ENCODE results near the gene CFAP54.
"Not testable (repeated sequence)": the region's sequence is repeated elsewhere in the genome, so short reads cannot be mapped to it uniquely, and the experiment has no call there.

CFAP54 gene, protein sequence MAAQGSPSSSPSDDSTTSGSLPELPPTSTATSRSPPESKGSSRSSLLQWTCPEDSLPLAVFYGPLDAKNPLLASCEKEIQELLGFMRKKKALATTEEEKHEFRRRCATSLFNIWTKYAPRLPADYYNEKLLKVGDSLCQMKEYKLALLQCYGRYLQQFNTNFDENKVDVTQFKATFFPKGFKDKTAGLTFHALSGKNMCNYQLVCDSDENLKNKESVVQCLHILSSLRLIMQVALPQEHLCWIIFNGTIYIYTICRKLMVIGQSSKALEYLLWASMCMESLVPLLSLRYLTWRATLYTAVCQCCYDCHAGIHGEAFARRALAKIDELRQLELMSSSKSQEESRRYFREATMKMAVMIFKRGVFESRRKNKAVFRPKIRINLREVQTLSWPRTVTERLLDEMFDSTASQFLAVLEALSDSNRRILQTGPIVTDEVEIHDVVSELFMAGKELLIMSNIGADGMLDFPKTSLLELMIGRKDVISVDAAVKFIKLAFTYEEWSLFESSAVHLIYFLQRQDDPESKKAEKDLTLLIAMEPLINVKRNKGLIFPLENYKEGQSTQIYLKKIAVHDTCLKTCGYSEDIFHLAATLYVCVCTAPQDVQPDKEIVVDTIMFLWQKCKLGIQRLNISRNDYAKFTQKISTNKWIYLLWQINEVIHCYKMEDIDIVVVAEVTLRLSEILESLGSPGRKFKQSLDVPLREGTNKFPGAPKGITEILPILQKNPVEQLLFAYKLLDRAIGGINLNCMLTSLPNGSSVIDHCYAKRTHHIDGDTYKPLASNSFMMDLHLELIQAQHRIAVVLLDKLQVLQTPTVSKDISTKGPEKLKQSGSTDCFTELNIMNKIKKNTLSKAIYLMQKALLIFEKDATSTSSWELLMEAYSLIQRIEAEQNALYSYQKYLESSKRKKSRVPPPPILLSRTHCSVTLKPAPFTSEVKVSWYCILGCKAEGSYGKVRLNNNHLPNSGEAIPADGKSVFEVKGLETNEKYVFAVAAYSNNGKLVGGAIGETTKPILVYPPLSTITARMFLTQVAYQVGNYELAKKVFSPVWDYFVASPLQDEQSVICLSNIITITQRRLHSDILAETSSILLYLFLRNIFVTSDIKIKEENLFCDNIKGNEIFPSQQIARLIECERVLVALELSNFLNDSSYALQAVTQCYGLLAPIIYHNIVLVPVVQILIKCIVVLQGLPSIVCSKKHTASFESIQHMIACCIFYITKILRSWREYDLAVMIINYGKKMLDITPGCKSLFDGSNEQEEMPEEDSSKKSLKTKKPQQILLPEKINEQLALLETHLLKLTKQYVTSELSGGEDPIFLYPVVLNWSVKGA (N-terminal part only)

DNA sequence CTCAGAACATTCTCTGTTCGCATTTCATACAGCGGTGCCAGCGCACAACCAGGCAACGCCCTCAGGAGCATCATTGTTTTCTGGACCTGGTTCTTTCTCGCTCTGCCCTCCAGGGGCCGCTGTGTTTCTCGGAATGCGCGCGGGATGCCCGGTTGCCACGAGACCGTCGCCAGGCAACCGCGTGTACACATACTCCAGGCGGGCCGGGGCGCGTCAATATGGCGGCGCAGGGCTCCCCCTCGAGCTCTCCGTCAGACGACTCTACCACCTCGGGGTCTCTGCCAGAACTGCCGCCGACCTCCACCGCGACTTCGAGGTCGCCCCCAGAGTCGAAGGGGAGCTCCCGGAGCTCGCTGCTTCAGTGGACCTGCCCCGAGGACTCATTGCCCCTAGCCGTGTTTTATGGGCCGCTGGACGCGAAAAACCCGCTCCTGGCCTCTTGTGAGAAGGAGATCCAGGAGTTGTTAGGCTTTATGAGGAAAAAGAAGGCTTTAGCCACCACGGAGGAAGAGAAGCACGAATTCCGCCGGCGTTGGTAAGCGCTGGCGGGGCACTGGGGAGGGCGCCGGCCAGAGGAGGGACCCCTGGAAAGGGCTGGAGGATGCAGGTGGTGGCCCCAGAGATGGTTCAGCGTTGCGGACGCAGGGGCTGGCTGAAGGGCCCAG is at the start of gene CFAP54:
CFAP54 (plus strand) TSS at position 186 of the 665 bp plus-strand sequence; CDS start at position 219, 33 bp downstream.
- peak; percentile 7 to 92 (median 84) for DNase-seq

DNA sequence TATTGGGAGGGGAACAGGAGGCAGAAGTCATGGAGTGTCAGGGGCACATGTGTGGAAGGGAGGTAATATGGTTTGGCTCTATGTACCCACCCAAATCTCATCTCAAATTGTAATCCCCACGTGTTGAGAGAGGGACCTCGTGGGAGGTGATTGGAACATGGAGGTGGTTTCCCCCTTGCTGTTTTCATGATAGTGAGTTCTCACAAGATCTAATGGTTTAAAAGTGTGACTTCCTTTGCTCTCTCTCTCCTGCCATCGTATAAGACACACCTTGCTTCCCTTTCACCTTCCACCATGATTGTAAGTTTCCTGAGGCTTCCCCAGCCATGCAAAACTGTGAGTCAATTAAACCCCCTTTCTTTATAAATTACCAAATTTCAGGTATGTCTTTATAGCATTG is 47.6 kb upstream of the CFAP54 start:
- DNase-seq = no peak

DNA sequence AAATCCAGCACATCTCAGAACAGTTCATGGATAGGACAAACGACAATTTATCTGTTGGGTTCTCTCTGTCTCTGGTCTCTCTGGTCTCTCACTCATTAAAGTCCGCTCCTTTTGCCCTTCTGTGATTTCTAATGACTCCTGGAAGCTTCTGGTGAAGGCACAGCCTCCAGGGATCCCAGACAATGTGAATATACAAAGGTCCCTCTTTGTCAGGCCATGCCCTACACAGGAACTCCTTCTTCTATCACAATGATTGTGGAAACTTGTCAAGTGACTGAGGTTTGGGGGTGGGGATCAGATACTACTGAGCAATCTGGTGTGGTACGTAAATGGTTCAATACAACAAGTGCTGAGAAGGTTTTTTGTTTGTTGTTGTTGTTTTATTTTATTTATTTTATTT is 46.5 kb upstream of the CFAP54 start:
- no peak for DNase-seq

DNA sequence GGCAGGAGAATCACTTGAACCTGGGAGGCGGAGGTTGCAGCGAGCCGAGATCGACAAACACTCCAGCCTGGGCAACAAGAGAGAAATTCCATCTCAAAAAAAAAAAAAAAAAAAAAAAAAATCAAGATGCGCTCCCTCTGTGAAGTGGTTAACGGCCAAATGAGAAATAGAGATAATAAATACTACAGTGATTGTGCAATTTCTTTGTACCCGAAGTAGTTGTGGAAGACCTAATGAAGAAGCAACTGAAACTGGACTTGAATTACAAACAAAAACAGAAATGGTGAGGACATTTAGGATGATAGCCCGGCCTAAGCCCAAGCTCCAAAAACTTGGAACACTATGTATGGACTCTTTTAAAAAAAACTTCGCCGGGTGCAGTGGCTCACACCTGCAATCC is 45.0 kb upstream of the CFAP54 start:
- no peak for DNase-seq

DNA sequence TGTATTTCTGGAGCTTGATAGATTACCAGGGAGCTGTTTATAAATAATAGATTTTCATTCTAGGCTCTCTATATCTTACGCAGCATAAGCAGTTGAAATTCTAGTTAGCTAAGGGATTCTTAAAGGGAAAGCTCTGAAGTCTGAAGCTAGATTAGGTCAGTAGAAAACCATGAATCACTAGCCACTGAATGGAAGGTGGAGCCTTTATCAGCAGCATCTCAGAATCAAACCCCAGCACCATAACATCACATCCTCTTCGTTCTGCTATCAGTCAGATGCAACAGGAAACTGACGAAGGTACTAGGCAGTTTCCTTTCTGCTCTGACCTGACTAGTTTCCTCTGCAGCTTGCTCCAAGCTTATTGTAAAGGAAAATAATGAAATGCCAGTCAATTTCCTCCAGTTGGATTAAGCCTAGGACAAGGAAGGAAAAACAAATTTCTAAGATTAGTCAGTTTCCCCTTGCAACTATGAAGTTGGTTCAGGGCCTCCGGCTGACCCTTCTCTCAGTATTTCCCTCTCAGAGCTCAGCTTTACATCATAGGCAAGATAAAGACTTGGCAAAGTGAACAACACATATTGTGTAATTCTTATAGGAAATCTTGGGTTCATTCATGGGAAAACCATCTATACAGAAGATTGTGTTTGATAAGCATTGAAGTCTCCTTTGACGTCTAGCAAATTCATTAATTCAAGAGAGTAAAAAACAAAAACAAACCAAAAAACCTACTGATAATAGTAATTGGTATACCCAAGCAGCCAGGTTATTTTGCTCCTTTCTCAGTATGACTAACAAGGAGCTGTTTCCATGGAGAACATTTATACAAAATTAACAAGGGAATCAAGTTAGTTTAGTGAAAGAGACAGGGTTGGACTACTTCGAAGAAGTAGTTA is 43.4 kb upstream of the CFAP54 start:
- no peak for DNase-seq

DNA sequence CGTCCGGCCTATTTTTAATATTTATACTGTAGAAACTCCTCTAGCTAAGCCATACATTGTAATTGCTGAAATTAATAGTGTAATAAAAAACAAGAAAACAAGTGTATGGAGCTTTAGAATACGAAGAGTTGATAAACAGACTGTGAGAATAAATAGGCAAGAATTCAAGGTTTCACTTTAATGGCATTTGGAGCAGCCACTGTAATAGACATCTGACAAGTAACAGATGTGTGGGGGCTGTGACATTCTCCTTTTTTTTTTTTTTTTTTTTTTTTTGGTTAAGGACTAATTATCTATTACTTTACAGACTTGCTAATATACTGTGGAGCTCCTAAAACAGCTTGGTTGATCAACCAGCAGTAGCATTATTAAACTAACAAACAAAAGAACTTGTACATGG is 42.1 kb upstream of the CFAP54 start:
- no peak for DNase-seq

DNA sequence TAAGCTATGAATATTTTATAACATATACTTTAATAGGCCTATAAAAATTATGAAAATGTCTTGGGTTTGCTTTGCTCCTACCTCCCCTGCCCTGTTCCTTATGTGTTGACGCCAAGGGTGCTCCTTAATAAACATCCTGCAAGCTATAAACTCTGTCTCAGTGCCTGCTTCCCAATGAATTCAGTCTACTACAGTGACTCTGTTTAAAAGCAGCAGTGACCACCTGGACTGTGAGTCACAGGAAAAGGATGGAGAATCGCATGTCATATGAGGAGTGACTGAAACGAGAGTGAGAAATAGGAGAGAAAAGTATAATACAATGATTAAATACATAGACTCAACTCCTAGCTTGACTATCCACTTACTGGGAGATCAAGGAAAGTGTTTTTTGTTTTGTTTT is 41.1 kb upstream of the CFAP54 start:
- DNase-seq = no peak

DNA sequence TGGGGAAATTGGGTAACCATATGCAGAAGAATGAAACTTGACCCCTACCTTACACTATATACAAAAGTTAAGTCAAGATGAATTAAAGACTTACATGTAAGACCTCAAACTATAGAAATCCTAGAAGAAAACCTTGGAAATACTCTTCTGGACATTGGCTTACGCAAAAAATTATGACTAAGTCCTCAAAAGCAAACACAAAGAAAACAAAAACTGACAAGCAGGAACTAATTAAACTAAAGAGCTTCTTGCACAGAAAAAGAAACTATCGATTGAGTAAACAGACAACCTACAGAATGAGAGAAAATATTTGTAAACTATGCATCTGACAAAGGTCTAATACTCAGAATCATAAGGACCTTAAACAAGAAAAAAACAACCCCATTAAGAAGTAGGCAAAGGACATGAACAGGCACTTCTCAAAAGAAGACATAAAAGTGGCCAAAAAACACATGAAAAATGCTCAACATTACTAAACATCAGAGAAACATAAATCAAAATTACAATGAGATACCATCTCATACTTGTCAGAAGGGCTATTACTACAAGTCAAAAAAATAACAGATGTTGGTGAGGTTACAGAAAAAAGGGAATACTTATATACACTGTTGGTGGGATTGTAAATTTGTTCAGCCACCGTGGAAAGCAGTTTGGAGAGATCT is 37.0 kb upstream of the CFAP54 start:
- DNase-seq = no peak

DNA sequence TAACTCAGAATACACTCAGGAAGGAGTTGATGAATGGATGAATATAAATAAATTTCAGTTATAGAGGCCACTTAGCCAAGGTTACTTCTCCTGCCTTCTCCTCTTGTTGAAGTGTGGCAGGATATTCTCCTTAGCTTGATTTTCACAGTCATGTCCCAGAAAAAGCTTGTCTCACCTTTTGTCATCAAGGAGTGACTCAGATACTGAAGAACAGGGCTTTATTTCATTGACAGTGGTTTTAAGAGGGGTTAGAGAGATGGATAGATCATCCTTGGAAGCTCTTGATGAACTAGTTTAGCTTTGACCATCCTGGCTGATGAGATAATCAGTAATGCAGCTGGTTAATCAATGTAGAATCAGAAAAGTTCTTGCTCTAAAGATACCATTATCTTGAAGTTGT is 35.0 kb upstream of the CFAP54 start:
- no peak for DNase-seq

DNA sequence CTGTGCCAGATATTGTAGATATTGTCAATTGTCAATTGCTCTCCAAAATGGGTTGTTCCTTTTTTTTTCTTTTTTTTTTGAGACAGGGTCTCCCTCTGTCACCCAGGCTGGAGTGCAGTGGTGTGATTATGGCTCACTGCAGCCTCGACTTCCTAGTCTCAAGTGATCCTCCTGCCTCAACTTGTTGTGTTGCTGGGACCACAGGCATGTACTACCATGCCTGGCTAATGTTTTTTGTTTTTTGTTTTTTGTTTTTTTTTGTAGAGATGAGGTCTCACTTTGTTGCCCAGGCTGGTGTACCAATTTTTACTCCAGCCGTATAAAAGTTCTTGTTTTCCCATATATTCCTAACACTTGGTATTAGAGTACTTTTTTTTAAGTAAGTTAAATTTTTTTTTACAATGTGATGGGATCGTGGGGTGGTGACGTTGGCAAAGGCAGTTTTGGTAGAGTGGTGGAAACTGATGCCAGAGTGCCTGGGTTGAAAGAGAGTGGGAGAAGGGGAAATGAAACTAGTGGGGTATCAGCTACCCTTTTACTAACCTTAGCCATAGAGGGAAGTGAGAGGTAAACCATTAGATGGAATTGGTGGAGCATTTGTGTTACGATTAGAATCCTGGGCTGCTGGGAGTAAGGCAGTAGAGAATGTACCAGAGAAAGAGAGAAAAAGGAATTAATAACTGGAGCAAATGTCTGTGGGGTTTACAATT is 33.0 kb upstream of the CFAP54 start:
- no peak for DNase-seq

DNA sequence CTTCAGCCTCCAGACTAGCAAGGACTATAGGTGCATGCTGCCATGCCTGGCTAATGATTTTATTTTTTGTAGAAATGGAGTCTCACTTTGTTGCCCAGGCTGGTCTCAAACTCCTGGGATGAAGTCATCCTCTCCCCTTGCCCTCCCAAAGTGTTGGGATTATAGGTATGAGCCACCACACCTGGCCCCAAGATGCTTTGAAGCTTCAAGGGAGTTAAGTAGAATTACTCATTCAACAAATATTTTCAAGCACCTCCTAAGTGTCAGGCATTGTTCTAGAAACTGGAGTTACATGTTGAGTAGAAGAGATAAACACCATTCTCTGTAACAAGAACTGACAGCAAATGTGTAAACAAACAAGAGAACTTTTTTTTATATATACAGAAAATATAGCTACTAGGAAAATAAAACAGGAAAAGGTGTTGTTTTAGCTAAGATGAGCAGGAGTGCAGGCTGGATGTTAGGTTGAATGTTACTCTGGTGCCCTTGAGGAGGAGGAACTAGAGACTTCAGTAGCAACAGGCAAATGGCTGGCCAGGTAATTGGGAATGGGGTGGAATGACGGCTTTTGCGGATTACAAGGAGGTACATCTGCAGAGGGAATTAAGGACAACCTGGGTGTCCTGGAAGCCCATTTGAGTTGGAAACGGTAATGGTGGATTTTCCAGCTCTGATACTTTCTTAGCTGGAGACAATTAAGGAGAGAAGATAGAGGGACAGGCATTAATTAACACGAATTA is 32.0 kb upstream of the CFAP54 start:
- DNase-seq = no peak

DNA sequence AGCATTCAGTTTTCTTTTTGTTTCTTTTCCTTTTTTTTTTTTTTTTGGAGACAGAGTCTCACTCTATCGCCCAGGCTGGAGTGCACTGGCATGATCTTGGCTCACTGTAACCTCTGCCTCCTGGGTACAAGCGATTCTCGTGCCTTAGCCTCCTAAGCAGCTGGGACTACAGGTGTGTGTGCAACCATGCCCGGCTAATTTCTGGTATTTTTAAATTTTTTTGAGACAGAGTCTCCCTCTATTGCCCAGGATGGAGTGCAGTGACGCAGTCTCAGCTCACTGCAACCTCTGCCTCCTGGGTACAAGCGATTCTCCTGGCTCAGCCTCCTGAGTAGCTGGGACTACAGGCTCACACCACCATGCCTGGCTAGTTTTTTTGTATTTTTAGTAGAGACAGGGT is 30.1 kb upstream of the CFAP54 start:
- DNase-seq = not testable (repeated sequence)

DNA sequence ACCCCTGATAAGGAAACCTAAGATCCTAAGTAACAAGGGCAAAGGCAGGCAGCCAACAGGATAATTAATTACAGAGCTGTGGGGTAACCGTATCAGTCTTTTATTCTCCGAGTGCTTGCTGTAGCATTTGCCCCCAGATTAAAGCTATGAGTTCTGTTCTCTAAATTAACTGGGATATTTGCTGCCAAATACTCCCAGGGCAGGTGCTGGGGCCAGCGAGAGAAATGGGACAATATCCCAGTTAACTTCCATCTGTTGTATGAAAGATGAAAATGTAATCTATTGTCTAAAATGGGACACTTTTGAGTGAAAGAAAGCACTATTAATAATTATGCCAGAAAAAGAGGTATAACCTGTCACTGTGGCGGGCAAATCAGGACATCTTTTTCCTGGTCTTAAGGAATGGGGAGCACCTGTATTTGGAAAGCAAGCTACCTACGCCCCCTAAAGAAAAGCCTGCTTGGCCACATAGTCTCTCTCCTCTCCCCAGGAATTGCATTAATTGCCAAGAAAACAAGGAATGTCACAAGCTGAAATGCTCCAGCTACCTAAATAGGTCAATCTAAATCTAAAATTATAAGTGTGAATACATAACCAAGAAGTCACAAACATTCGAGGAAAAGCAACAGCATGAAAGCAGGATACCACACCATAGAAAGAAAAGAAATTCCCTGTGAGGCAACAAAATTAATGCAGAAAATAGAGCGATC is 26.7 kb upstream of the CFAP54 start:
- DNase-seq = peak in 2 of 14 donors; percentile 0 to 94

DNA sequence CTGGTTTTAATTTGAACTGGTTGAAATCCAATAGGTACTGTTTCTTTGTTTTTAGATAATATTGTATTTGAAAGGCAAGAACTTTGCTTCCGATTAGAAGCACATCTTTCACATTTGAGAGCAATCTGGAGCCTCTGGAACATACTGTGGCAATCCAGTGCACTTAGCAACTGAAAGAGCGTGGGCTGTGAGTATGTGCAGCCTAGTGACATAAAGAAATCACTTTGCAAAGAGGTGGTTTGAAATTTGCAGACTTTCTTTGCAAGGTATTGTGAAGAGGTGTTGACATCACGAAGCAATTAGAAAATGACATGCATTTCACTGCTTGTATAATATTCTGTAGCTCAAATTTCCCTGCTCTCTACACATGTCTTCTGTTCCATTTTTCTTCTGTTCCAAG is 23.5 kb upstream of the CFAP54 start:
- no peak for DNase-seq

DNA sequence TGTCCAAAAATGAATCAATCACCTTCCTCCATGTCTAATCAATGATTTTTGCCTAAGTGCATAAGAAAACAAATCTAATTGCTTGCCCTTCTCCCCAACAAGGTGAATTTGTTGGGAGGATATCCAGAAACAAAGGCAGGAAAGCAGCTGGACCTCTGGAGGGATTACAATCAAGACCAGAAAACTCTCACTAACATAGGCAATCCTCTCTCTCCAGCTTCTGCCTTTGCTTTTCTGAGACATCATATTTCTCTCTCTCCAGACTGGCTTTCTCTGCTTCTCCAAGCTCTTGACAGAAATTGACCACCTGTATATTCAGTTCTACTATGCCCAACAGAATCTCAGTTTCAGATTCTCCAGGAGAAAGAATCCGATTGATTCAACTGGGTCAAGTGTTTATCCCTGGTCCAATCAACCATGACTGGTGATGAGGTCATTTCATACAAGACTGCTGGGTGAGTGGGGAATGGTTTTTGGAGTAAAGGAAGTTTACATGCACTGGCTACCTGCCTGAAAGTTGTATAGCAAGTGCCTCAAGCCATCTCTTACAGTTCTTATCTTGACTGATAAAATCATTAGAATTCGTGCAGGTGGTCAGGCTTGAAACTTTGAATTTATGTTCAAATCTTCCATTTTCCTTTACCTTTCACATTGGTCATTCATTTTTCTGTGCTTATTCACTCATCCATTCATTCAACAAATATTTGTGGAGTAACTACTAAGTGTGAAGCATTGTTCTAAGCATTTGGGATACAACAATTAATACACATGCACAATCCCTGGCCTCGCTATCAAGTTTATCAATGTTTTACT is 22.2 kb upstream of the CFAP54 start:
- no peak for DNase-seq

DNA sequence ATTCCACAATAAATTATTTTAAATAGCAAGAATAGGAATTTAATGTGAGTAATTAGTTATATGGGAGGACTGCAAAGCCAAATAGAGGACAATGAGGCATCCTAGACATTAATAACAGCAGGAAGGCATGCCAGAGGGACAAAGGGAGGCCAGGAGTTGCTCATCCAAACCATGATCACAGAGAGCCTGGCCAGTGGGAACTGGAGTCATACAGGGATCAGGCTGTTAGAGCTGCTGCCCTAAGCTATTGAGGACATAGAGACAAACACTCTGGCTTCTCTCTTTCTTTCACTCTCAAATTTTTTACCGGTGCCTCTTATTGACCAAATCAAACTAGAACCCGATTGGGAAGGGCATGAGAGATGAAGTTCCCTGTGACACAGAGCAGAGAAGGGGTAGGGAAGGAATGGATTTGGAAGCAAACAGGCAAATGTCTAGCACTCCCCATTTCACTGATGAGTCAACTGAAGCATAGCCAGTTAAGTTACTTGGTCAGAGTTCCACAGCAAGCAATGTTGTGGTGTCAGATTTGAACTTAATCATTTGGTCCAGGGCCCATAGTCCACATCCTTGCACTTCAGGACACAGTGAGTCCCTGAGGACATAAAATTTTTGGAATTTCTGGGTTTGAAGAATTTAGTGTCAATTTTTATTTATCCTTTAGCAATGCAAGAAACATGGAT is 17.9 kb upstream of the CFAP54 start:
- DNase-seq = no peak

DNA sequence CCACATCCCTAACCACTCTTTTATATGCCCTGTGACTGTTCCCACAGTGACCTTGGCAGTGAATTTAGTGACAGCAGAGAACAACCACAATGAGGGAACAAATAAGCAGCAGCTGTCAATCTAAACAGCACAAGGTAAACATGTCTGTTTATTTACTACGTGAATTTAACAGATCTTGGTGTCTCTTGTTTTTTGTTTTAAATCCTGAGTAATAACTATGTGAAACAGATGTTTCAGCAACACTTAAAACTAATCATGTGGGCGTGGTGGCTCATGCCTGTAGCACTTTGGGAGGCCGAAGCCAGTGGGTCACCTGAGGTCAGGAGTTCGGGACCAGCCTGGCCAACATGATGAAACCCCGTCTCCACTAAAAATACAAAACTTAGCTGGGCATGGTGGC is 17.0 kb upstream of the CFAP54 start:
- no peak for DNase-seq

All from C1 segment of cervical spinal cord (tissue), 14 donors.